Ramos (cell line): ENCODE data around the gene PHF21B.

ENCODE experiments used
- in situ Hi-C: fragments of 300-500 bp; cut with MboI; formaldehyde crosslinking; loops from one replicate; pipeline ENCODE4 v1.14.3; 2022; ENCODE audit warnings: low sequenced_read_pairs; ENCODE audit not compliant: unreplicated experiment

Gene PHF21B

GRCh38 chr22:44994399-44995104 lies 15.3 kb downstream of the PHF21B start:
- in situ Hi-C loops, result no loop called here

DNA sequence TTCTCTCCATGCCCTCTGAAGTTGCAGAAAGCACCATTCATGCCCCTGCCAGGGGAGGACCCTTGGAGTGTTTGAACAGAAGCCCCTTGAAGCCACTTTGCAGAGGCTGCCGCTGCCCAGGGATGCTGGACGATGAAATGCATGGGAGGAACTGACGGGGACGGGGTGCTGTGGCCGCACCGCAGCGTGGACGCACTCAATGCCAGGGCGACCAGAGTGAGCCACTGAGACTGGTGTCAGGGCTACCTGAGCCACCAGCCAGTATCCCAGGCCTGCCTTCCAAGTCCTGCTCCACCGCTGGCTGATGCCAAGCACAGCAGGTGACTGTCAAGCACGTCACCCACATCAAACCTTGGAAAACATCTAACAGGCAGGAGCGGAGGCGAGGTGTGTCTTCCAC lies 17.6 kb downstream of the PHF21B start:
- in situ Hi-C loops, result no loop called here

GRCh38 chr22:44991218-44991617 lies 18.6 kb downstream of the PHF21B start:
- in situ Hi-C loops, result no loop called here

DNA sequence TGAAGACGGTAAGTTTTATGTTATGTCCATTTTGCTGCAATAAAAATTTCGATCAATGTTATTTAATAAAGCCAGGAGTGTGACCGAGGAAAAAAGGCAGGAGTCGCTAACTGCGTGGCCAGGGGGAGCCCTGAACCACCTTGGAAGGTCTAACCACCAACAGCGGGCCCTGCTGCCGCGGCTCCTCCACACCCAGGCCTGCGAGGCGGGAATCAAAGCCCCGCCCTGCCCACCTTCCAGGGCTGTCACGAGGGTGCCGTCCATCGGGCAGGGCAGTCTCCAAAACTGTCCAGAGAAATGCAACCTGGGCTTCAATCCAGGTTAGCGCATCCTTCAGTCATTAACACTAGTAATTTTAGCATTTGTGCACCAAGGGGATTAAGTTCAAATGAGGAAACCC lies 19.0 kb downstream of the PHF21B start:
- in situ Hi-C loops, result no loop called here

DNA sequence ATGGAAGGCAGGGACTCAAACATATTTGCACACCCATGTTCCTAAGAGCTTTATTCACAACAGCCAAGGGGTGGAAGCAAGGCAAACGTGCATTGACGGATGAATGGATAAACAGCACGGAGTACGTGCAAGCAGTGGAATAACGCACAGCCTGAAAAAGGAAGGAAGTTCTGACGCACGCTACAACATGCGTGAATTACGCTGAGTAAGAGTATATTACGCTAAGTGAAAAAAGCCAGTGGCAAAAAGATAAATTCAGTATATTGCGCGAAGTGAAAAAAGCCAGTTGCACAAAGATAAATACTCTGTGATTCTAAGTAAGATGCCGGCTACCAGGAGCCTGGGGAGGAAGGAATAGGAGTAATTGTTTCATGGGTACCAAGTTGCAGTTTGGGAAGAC lies 19.5 kb downstream of the PHF21B start:
- in situ Hi-C loops, result no loop called here

GRCh38 chr22:44988671-44989070 lies 21.1 kb downstream of the PHF21B start:
- in situ Hi-C loops, result no loop called here

DNA sequence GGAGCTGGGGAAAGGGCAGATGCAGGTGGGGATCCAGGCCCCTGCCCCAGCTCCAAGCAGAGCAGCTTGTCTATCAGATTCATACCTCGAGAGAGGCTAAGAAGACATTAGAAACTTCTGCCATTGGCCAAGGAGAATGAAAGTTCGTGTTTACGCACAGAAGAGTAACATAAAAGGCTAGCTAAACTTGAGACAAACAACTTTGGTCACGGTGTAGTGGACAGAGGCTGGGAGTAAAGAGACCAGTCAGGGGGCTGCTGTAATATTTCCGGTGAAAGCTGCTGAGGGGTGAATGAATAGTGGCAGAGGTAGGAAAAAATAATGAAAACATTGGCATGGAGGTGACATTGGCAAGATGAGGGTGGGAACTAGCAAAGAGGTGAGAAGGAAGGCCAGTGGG lies 22.9 kb downstream of the PHF21B start:
- in situ Hi-C loops, result no loop called here

DNA sequence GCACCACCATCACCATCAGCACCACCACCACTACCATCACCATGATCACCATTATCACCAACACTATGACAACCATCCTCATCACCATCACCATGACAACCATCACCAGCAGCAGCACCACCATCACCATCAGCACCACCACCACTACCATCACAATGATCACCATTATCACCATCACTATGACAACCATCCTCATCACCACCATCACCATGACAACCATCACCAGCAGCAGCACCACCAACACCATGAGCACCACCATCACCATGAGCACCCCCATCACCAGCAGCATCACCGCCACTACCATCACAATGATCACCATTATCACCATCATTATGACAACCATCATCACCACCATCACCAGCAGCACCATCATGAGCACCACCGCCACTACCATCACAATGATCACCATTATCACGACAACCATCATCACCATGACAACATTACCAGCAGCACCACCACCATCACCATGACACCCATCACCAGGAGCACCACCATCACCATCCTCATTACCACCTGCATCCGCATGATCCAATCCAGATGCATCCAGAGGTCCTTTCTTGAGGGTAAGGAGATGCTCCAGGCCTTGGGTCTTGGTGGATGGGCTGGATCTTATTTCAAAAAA lies 23.8 kb downstream of the PHF21B start:
- in situ Hi-C loops, result no loop called here

GRCh38 chr22:44983878-44984482 lies 25.8 kb downstream of the PHF21B start:
- in situ Hi-C loops, result no loop called here

- in situ Hi-C loops, result no loop called here
These were observed 27.4 kb downstream of the PHF21B start for GRCh38 chr22:44982445-44982844.

GRCh38 chr22:44981857-44982256 lies 27.9 kb downstream of the PHF21B start:
- in situ Hi-C loops, result no loop called here

DNA sequence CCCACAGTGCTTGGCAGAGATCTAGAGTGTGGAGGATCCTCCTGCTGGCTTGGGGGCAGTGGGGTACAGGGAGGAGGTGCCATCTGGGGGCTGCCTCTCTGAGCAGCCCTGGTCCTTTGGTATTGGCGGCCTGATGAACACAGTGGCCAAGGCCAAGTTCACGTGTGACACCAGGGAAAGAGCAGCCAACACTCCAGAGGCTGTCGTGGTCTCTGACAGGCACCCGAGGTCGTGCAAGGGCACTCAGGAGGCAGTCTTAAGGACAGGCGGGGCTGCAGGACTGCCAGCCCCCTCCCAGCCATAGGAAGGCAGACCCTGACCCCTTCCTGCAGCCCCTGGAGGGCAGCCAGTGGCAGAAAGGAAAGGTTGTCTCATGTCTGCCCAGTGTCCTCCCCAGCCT lies 30.7 kb downstream of the PHF21B start:
- in situ Hi-C loops, result no loop called here

GRCh38 chr22:44975427-44976262 lies 34.2 kb downstream of the PHF21B start:
- in situ Hi-C loops, result no loop called here

GRCh38 chr22:44974454-44974853 lies 35.4 kb downstream of the PHF21B start:
- in situ Hi-C loops, result no loop called here

DNA sequence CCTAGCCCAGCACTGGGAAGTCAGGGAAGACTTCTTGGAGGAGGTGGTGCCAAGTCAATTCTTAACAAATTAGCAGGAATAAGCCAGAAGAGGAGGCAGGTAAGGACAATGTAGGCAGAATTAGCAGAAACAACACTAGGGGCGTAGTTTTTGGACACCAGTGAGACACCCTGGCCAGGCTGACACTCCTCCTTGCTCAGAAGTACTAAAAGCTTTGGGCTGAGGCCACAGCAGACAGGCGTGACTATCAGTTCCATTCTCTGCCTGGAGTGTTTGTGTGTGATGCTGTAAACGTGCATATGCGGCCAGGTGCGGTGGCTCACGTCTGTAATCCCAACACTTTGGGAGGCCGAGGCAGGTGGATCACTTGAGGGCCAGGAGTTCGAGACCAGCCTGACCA lies 36.0 kb downstream of the PHF21B start:
- in situ Hi-C loops, result no loop called here

GRCh38 chr22:44972363-44973083 lies 37.3 kb downstream of the PHF21B start:
- in situ Hi-C loops, result no loop called here

DNA sequence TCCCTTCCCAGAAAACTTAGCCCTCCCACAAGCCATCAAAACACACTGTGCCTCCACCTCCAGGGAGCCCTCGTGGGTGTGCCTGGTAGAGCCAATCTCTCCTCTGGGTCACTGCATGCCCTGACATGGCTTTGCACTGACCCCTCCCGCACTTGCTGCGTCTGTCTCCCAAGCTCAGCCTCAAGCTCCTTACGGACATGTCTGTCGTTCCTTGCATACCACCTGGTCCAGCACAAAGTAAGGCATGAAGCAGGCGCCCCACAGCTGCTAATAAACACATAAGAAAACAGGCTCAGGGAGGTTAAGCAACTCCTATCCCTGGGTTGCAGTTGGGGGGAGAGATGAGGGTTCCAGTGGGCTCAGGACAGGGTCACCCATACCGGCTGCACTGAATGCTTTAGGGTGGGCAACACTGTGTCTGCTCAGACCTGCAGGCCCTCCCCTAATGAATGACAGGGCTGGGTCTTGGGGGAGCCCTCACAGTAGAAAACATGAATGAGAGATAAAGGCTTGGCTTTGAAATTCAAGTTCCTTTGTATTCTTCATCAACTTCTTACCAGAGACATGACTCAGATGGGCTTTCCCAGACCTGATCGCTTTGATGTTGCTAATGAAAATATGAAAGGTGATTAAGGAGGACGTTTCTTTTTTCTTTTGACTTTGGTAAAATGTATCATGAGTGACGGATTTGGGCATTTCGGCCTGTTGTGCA lies 38.0 kb downstream of the PHF21B start:
- in situ Hi-C loops, result no loop called here

DNA sequence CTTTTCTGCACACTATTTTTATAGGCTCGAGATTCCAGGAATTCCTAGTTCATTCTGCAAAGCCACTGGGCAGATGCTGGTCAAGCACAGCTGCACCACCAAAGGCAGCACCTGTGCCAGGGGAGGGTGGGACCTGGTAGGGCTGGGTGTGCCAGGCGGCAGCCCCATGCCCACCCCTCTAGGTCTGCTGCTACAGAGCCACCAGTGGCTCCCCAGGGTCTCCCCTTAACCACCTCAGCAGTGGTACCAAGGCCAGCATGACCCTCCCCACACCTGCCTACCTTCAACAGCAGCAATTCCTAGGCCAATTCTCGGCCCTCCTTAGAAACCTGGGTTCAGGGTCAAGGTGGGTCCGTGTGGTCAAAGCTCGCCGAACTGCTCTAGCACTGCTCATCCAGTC lies 39.5 kb downstream of the PHF21B start:
- in situ Hi-C loops, result no loop called here

GRCh38 chr22:44969817-44970216 lies 40.0 kb downstream of the PHF21B start:
- in situ Hi-C loops, result no loop called here

- in situ Hi-C loops, result no loop called here
These were observed 41.1 kb downstream of the PHF21B start for GRCh38 chr22:44968736-44969135.
